Measurements from ENCODE around the gene MYO9A.

MYO9A gene

DNA sequence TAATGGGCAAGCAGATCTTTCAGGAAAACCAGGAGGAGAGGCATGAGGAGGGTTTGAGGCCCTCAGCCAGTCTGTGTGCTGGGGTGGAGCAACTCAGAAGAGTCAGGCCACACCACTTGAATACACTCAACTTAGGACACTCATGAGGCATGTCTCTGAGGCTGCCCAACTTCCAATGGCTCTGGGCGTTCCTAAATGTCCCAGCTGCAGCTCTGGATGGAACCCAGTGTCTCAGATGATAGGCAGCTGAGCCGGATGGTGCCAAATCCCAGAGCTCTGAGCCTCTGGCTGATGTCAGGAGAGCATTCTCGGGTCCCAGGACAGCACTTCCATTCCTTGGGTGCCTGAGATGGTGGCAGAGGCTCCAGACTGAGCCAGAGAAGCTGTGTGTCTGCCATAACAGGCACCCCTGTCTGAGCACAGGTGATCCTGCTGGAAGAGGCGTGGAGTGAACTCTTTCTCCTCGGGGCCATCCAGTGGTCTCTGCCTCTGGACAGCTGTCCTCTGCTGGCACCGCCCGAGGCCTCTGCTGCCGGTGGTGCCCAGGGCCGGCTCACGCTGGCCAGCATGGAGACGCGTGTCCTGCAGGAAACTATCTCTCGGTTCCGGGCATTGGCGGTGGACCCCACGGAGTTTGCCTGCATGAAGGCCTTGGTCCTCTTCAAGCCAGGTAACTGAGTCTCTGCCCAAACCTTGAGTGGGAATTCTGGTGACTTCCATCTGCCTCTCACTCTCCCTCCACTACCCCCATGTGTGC, 304.8 kb downstream of the MYO9A start:
- in situ Hi-C loops (cut with HindIII; ENCODE audit: low sequenced_read_pairs): no loop called here

DNA sequence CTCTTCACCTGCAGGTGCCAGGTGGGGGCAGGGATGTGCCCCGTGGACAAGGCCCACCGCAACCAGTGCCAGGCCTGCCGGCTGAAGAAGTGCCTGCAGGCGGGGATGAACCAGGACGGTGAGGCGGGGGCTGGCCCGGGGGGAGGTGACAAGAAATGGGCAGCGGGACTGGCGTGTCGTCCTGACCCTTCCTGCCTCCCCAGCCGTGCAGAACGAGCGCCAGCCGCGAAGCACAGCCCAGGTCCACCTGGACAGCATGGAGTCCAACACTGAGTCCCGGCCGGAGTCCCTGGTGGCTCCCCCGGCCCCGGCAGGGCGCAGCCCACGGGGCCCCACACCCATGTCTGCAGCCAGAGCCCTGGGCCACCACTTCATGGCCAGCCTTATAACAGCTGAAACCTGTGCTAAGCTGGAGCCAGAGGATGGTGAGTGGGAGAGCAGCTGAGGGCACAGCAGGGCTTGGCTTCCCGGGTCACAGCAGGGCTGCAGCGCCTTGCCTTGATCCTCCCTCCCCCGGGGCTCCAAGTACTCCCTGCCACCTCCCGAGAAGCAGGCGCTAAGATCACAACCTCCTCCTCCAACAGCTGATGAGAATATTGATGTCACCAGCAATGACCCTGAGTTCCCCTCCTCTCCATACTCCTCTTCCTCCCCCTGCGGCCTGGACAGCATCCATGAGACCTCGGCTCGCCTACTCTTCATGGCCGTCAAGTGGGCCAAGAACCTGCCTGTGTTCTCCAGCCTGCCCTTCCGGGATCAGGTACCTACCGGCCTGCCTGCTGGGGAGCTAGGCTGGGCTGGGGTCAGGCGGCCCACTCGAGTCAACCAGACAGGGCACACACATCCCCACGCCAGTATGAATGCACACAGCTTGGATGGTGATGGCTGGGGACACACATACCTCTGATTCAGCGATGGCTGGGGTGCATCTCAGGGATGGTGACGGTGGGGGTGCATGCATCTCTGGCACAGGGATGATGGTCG, 305.9 kb downstream of the MYO9A start:
- in situ Hi-C loops (cut with HindIII; ENCODE audit: low sequenced_read_pairs): no loop called here

DNA sequence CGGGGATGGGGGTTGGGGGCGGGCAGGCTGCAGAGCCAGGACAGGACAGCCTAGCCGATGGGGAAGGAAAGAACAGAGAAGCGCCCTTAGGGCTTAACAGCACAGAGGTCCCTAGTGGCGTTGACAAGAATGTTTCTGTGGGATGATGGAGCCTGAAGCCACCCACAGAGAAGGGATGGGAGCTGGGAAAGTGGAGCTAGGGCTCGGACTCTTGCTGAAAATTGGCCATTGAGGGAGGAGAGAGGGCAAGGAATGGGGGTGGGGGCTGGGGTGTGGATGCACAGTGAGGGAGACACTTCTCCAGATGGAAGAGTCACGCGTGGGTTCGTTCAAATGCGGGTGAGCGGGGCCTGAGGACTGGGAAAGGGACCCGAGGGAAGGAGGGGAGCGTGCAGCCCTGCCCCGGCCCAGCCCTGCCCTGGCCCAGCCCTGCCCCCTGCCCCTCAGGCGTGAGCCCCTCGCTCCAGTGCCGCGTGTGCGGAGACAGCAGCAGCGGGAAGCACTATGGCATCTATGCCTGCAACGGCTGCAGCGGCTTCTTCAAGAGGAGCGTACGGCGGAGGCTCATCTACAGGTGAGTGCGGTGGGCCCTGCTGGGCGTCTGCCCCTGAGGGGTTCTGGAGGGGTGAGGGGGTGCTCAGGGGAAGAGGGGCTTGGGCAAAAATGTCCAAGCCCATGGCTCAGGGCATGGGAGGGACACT, 306.8 kb downstream of the MYO9A start:
- in situ Hi-C loops (cut with HindIII; ENCODE audit: low sequenced_read_pairs): no loop called here

DNA sequence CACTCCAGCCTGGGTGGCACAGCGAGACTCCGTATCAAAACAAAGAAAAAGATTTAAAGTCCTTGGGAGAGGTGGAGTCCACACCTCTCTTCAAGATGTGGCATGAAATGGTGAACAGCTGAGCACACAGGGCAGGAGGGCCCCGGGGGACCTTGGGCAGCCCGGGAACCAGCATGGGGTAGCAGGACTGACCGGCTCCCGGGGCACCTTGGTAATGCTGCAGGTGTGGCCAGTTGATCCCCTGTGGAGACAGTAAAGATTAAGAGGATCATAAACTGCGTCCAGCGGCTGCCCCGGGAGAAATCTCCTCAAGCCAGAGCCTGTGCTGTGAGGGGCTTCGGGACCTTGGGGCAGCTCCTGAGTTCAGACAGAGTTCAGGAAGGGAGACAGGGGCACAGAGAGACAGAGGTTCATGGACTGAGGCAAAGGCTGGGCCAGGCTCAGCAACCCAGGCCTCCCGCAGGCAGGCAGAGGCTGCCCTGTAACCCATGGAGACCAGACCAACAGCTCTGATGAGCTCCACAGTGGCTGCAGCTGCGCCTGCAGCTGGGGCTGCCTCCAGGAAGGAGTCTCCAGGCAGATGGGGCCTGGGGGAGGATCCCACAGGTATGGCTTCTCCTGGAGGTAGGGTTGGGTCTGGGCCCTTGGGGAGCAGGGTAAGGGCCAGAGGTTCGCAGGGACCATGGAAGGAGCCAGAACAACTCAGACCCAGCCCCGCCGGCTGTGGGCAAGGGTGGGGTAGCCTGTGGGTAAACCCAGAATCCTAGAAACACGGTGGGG, 307.5 kb downstream of the MYO9A start, which contains the start of gene NR2E3:
Gene NR2E3 (plus strand): TSS at position 299 of the 780 bp plus-strand sequence. CDS start 190 bp downstream, at position 489.
- in situ Hi-C loops (cut with HindIII; ENCODE audit: low sequenced_read_pairs): no loop called here

DNA sequence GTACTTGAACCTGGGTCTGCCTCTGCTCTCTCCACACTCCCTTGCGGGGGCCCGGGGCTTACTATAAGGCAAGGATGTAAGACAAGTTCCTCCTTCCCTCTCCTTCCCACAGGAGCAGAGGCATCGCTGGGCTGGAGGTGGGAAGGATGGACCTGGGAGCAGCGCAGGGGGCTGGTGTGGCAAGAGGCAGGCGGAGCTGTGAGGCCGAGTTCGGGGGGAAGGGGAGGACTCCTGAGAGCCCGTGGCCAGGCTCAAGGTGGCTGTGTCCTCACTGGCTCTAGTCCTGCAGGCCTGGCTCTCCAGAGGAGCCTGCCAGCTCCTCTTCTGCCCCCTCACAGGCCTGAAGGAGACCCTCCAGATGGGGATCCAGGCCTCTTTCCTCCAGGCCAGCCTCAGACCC, 308.6 kb downstream of the MYO9A start:
- in situ Hi-C loops (cut with HindIII; ENCODE audit: low sequenced_read_pairs): no loop called here

DNA sequence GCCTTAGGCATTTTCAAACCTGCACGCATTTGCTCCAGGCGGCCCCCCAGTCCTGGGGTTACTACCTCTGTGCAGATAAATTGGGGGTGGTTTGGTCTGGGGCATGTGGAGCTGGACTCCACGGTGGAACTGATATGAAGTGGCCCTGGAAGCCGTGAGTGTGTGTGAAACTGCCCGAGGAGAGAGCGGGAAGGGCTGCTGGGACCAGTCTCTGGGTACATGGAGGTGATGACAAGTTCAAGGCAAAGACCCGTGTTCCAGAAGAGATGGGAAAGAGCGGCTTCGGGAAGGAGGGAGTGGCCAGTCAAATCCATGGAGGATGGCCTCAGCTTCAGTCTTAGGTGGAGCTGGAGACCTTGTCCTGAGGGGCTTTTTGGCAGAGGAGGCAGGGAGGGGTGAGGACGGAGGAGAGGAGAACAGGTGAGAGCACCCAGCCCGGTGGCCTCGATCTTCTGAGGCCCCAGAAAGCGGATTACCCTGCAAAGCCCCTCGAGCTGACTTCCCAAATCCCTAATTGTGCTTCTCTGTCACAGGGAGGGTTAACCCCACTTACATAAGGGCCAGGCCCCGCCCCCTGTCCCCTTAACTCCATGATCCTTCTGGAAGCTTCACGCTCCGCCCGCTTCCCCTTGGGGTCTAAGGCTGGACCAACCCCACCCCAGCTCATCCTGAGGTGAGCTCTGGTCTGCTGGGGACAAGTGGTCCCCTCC, 309.5 kb downstream of the MYO9A start:
- in situ Hi-C loops (cut with HindIII; ENCODE audit: low sequenced_read_pairs): no loop called here

DNA sequence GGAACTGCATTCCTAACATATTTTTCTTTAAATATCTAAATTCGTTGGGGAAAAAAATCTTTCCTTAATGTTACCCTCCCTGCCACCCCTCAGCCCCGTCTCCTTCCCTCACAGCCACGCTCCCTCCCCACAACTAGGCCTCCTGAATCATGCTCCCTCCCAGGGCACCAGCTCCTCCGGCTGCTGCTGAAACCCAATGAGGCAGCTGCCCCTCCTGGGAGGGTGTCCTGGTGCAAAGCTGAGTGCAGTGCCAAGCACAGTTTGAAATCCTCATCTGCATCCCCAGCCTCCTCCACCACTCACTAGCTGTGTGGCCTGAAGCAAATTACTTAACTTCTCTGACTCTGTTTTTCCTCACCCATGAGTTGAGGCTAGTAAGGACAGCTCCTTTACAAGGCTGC, 310.3 kb downstream of the MYO9A start:
- in situ Hi-C loops (cut with HindIII; ENCODE audit: low sequenced_read_pairs): no loop called here

DNA sequence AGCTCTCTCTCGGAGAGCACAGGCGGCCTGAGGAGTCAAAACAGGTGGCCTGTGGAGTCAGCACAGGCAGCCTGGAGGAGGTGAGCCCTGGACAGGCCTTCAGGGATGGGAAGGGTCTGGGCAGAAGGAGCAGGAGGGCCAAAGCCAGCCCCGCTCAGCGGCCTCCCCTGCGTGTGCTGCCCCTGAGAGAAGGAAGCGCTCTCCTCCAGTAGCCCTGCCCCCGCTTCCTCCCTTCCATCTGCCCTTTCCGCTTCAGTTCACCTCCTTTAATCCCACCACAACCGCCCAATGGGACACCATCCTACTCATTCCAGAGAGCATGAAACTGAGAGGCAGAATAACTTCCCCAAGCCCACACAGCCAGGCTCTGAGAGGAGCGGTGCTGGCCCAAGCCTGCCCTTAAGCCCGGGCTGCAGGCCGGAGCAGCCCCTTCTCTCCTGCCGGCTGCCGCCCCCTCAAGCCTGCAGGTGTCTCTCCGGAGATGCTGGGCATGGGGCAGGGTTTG, 310.8 kb downstream of the MYO9A start:
- in situ Hi-C loops (cut with HindIII; ENCODE audit: low sequenced_read_pairs): no loop called here

DNA sequence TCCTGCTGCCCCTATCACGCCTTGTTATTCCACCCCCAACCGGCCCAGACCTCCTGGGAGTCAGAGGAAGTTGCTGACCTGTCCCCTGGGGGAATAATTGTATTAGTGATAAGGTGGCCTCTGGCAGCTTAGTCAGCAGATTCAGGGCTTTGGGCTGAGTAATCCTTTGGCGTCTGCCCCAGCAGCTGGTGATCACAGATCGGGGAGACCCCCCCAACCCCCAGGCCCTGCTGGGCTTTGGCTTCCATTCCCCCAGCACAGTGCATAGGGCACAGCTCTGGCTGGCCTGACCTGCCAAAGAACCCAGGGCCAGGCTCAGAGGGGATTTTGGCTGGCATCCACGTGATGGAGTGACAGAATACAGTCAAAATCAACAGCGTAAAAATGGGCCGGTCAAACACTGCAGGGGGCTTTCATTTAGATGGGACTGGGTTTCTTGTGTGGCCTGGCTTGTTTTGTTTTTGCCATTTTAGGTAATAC, 311.5 kb downstream of the MYO9A start:
- in situ Hi-C loops (cut with HindIII; ENCODE audit: low sequenced_read_pairs): no loop called here

DNA sequence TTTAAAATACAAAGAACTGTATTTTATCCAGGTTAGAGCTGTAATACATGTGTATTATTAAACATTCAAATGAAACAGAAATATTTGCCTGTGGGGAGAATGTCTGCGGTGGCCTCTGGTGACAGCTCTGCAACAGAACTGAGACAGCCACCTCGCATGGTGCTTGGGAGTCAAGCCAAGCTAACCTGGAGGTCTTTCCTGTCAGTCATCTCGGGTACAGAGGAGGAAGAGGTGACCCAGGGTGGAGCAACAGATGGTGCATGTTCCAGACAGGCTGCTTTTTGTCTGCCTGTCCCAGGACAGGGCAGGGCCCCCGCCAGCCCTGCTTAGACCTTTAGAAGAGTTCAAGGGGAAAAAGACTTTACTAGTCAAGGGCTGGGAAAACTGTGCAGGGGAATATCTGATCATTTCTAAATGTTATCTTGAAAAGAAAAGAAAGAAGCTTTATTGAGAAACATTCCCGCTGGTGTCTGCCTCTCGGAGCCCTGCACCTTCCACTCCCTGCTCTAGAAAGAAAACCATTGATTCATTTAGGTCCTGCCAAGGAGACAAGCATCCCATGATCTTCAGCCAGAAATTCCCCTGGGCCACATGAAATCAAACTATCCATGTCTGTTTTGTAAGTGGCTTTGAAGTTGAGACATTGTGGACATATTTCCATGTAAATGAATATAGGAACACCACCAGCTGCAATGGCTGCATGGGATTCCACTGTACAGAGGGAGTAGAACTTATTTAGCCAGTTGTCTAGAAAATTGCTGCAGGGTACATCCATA, 313.1 kb downstream of the MYO9A start:
- in situ Hi-C loops (cut with HindIII; ENCODE audit: low sequenced_read_pairs): no loop called here

DNA sequence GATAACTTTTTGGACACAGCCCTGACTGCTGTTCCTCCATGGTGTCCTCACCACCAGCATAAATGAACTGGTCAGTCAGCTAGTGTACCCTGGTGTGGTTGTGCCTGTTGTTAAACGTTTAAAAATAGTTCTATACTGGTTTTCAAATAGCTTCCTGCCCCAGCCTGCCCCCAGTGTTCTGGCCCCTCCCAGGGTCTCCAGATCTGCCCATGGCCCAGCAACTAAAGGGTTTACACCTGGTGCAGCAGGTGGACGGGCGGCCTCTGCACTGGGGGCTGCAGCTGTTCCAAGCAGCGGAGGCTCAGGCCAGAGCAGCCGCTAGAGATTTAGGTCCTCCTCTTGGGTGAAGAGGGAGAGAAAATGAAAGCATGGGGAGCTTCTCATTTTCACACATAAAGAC, 313.7 kb downstream of the MYO9A start:
- in situ Hi-C loops (cut with HindIII; ENCODE audit: low sequenced_read_pairs): no loop called here

DNA sequence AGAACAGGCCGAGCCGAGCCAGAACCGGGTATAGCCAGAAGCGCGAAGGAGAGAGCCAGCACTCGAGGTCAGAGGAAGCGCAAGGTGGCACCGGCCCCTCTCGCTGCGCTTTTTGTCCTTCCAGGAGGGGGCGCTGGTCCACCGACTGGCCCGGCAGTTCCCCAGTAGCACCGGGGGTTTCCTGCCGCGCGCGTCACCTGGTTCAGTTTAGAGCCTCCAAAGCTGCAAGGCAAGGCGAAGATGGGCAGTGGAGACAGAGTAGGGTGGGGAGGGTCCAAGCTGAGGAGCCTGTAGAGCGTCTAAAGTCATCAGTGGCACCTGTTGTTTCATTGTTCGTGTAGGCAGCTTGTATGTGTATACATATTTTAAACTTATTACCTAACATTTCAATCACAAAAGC, 315.2 kb downstream of the MYO9A start:
- in situ Hi-C loops (cut with HindIII; ENCODE audit: low sequenced_read_pairs): no loop called here

DNA sequence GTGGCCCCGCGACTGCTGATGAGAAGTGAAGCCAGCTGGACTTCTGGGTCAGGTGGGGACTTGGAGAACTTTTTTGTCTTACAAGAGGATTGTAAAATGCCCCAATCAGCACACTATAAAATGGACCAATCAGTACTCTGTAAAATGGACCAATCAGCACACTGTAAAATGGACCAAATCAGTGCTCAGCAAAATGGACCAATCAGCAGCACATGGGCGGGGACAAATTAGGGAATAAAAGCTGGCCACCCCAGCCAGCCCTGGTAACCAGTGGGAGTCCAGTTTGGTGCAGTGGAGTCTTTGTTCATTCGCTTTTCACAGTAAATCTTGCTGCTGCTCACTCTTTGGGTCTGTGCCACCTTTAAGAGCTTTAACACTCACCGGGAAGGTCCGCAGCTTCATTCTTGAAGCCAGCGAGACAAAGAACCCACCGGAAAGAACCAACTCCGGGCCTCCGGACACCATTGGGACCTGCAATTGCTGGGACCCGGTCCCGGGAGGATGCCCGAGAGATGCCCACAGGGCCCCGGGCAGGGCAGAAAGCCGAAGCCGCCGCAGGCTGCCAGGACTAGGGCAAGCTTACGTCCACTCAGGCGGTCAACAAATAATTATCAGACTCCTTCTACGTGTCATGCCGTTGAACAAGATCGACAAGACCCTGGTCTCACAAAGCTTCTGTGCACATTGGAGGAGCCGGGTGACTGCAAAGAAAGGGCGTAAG, 315.9 kb downstream of the MYO9A start:
- in situ Hi-C loops (cut with HindIII; ENCODE audit: low sequenced_read_pairs): no loop called here

DNA sequence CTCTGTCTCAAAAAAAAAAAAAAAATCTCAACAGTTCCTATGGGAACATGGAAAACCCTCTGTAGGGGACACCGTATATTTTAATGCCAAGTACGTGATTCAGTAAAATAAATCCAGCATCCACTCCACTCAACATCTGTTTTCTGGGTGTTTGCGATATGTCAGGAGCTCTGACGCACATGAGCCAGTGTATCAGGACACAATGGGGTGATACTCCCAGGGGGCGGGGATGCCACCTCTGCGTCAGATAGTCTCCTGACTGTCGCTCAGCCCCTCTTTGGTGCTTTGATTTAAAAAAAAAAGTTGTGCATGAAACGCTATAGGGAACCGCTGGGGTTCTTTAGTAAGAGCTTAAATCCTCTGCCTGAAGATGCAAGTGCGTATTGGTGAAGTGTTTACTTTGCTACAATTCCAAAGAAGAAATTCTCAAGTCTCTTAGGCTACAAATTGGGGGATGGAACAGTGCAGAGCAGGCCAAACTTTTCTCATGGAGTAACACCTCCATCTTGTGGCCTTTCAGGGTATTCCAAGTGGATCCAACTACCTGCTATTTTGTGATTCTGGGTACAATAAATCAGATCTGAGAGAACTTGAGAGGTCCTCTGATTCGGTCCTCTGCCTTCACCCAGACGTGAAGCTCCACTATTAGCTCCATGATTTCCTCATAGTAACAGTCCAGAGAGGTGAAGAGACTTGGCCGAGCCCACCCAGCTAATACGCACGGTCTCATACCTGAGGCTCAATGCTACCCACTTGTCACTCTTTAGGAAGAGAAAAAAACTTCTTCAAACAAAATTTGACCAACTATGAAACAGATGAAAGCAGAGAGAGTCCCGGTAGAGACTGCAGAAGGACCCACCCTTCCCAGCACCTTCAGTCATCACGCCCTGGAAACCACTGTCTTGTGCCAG, 316.9 kb downstream of the MYO9A start:
- in situ Hi-C loops (cut with HindIII; ENCODE audit: low sequenced_read_pairs): no loop called here

DNA sequence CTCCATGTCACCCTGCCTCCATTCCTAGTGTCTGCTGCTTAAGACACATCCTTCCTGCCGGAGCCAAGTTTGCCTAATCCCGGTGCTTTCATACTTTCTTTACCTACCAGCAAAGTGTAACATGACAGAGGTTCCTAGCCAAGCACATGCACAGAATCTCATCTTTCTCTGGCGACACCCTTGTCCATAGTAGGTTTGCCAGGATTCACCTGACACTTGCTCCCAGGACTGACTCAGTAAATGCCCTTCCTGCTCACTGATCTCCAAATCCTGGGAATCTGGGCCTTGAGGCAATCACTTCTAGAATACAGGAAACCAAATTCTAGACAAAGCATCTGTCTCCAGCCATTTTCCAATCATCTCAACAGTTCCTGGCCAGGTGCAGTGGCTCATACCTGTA, 317.8 kb downstream of the MYO9A start:
- in situ Hi-C loops (cut with HindIII; ENCODE audit: low sequenced_read_pairs): no loop called here

DNA sequence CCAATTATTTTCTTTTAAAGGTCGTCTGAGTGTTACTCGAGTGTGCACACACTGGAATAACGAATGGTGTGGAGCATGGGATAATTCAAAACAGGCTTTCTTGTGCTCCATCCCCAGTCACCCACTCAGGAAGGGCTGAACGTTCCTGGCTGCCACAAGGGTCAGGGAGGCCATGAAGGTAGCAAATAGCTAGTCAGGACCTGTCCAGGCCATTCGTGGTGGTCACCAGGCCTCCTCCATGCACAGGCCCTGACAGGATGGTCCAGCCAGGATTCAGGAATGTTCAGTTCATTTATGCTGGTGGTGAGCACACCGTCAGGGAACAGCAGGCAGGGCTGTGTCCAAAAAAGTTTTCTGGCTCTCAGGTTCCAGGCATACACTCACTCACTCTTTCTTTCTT, 319.3 kb downstream of the MYO9A start:
- in situ Hi-C loops (cut with HindIII; ENCODE audit: low sequenced_read_pairs): no loop called here

DNA sequence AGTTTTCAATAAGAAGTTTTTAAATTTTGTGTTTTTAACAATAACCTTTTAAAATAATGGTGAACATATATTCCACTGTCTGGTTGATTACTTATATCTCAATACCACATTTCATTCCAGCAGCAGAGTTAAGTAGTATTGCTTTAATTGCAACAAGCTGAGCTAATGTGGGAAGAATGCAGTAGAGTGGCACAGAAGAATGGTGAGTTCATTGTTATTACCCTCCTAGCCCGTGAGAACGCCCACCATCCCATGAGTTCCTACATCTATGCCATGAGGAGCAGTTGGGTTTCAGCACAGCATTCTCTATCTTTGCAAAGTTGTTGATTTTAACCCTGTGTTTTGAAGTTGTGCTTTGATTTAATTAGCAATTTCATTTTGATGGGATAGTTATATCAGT, 325.4 kb downstream of the MYO9A start:
- in situ Hi-C loops (cut with HindIII; ENCODE audit: low sequenced_read_pairs): no loop called here

Data from DLD1 (cell line).